GM12892 (cell line): Measurements from ENCODE around the gene ZNF385D.

ENCODE experiments used
- POLR2A ChIP-seq: IDR thresholded peaks from 2 replicates; pipeline ENCODE4 v1.6.1; 2011; ENCODE audit warnings: low read depth, low read length, control low read depth
- POLR2AphosphoS5 ChIP-seq: IDR thresholded peaks from 2 replicates; pipeline ENCODE4 v1.6.1; 2011; ENCODE audit warnings: low read depth, low read length, control low read depth
- TAF1 ChIP-seq: IDR thresholded peaks from 2 replicates; pipeline ENCODE4 v1.6.1; 2011; ENCODE audit warnings: low read depth, mild to moderate bottlenecking, control low read depth, low read length, borderline replicate concordance

DNA sequence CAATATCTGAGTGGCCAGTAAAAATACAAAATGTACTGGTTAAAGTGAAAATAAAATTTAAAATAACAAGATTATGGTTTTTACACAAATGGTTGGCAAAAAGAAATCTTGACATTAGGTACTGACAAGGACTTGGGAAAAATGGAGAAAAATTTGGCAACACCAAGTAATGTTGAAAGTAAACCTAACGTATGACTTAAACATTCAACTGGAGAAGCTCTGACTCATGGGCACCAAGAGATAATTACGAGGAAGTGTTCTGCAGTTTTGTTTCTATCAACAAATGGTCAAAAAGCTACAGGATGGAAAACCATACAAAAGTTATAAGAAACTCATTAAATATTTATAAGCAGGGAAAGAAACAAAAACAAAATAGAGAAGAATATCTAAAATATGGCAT, 177.7 kb downstream of the ZNF385D start:
- no peak for TF ChIP-seq POLR2A
- no peak for TF ChIP-seq TAF1
- TF ChIP-seq POLR2AphosphoS5, result no peak
